BE2C (cell line): ENCODE results near the gene RNF181.

Experiments used
- DNase-seq: peaks from one replicate; pipeline ENCODE4 v3.0.0-alpha.2; 2020
- H3K27me3 ChIP-seq: fragments of 250-450 bp; sonication (Bioruptor Pico); 2 replicates; pipeline ENCODE4 v1.5.1; 2020; ENCODE audit warnings: mild to moderate bottlenecking
- H3K36me3 ChIP-seq: fragments of 250-450 bp; sonication (Bioruptor Pico); 2 replicates; pipeline ENCODE4 v1.5.1; 2020; ENCODE audit warnings: mild to moderate bottlenecking
- H3K4me1 ChIP-seq: fragments of 250-450 bp; sonication (Bioruptor Pico); 2 replicates; pipeline ENCODE4 v1.5.1; 2020
- H3K4me3 ChIP-seq: 2 replicates; pipeline ENCODE4 v1.5.1; 2011; ENCODE audit warnings: low read depth, low read length
- H3K9me3 ChIP-seq: fragments of 250-450 bp; sonication (Bioruptor Pico); 2 replicates; pipeline ENCODE4 v1.5.1; 2020
- CTCF ChIP-seq: IDR thresholded peaks from 2 replicates; pipeline ENCODE4 v1.5.1; 2012; ENCODE audit warnings: mild to moderate bottlenecking, low read depth, low read length

Gene RNF181

GRCh38 chr2:85596026-85596333, 435 bp downstream of the RNF181 start:
- no peaks in the 10 kb centered on the region for H3K36me3 ChIP-seq
- H3K27me3 ChIP-seq, result no peaks in the 10 kb centered on the region
- TF ChIP-seq CTCF, result no peak
- H3K4me1 ChIP-seq, result no peaks in the 10 kb centered on the region
- no peaks in the 10 kb centered on the region for H3K9me3 ChIP-seq
- H3K4me3 ChIP-seq, result peak overlapping the region; percentile 76
- DNase-seq, result no peak

GRCh38 chr2:85596486-85597143, 1.1 kb downstream of the RNF181 start:
- Histone ChIP-seq H3K36me3 (no peaks in the 10 kb centered on the region), H3K9me3 (no peaks in the 10 kb centered on the region), H3K27me3 (no peaks in the 10 kb centered on the region), H3K4me1 (no peaks in the 10 kb centered on the region), H3K4me3 (peak overlapping the region; percentile 76)
- no peak for DNase-seq
- no peak for TF ChIP-seq CTCF

- H3K4me1 ChIP-seq, result no peaks in the 10 kb centered on the region
- no peak for TF ChIP-seq CTCF
- no peak for DNase-seq
- H3K4me3 ChIP-seq, result no peak overlapping the region
- no peaks in the 10 kb centered on the region for H3K36me3 ChIP-seq
- H3K27me3 ChIP-seq, result no peaks in the 10 kb centered on the region
- no peaks in the 10 kb centered on the region for H3K9me3 ChIP-seq
These were observed 1.7 kb downstream of the RNF181 start for GRCh38 chr2:85597241-85597640.

DNA sequence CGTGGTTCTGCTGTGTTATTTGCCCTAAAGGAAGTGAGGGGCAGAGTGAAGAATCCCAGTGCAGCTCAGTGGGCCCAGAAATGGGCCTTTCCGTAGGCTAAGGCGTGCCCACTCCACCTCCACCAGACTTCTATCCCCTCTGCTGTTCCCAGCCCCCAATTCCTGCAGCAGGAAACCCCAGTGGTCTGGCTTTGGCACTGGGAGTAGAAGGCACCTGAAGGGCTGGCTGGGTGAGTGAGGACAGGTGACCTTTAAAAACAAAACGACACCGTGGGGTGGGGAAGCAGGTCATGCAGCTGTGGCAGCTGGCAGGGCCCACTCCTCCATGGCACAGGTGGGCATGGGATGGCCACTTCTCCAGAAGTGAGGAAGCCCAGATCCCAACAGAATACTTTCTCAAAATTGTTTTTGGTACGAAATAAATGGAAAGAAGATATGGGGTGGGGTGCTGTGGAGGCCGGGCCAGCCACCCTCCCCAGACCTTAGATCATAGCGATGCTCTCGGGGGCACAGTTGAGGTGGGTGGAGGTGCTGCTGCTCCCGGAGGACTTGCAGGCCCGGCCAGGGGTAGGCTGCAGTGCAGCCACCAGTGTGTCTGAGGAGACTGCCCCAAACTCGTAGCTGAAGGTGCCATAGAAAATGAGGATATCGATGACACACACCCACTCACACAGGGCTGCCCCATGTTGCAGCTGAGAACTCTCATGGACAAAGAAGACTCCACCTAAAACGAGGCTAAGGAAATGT, 3.2 kb downstream of the RNF181 start:
- H3K36me3 ChIP-seq, result no peaks in the 10 kb centered on the region
- no peak for TF ChIP-seq CTCF
- no peak overlapping the region for H3K4me3 ChIP-seq
- DNase-seq, result no peak
- H3K9me3 ChIP-seq, result no peaks in the 10 kb centered on the region
- no peaks in the 10 kb centered on the region for H3K27me3 ChIP-seq
- H3K4me1 ChIP-seq, result no peaks in the 10 kb centered on the region

DNA sequence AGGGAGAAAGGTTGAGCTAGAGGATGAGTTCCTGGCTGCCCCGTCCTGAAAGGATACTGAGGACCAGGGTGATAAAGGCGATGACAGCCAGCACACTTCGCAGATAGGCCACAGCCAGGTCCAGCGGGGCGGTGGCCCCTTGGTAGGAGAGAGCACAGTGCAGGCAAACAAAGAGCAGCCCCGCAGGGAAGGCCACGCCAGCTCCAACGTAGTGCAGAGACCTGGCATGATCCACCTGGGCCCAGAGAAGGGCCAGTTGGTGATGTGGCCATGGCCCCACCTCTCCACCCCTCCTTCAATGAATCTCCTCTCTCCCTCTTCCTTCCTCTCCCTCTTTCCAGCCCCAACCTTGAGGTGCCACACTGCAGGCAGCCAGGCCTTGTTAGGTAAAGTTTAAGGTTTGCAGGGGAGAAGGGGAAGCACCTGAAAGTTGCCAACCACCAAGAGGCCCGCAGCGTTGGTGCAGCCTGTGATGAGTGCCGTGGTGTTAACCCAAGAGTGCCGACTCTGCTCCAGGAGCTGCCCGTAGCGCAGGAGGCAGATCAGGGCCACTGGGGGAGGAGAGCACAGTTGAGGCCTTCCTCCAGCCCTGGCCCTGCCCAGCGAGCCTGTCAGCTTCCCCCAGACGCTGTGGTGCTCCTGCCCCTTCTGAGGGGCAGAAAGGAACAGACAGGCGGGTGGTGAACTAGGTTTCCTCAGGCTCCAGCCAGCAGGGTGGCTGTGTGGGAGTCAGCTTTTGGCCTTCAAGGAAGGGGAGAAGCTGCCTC, 4.1 kb downstream of the RNF181 start:
- Histone ChIP-seq H3K9me3 (no peaks in the 10 kb centered on the region), H3K4me1 (no peaks in the 10 kb centered on the region), H3K27me3 (no peaks in the 10 kb centered on the region), H3K4me3 (no peak overlapping the region), H3K36me3 (no peaks in the 10 kb centered on the region)
- TF ChIP-seq CTCF, result no peak
- DNase-seq, result no peak

GRCh38 chr2:85600235-85600575, 4.7 kb downstream of the RNF181 start:
- Histone ChIP-seq H3K27me3 (no peaks in the 10 kb centered on the region), H3K4me3 (no peak overlapping the region), H3K4me1 (no peaks in the 10 kb centered on the region), H3K36me3 (no peaks in the 10 kb centered on the region), H3K9me3 (no peaks in the 10 kb centered on the region)
- TF ChIP-seq CTCF, result no peak
- DNase-seq, result no peak
